ENCODE measurements around the gene COL5A1.

The COL5A1 gene

GRCh38 chr9:134869554-134870300 is 228.1 kb downstream of the COL5A1 start:
- H3K9me3 ChIP-seq (ENCODE audit: control insufficient read depth, low read length): no peaks in the 10 kb centered on the region
- WGBS, 2 experiments (ENCODE audit: insufficient coverage in 2 of 2): 86 to 90% methylated on average over 15 of the region's 17 CpGs
- H3K36me3 ChIP-seq (ENCODE audit: control insufficient read depth, insufficient read depth, low read length): no peaks in the 10 kb centered on the region
- H3K4me1 ChIP-seq (ENCODE audit: control insufficient read depth, insufficient read depth, low read length, poor library complexity, severe bottlenecking): no peaks in the 10 kb centered on the region
- H3K27ac ChIP-seq (ENCODE audit: low read depth, low read length, severe bottlenecking): no peak overlapping the region
- H3K4me3 ChIP-seq (ENCODE audit: extremely low read depth, insufficient read depth, low read length, poor library complexity, severe bottlenecking): no peak overlapping the region

DNA sequence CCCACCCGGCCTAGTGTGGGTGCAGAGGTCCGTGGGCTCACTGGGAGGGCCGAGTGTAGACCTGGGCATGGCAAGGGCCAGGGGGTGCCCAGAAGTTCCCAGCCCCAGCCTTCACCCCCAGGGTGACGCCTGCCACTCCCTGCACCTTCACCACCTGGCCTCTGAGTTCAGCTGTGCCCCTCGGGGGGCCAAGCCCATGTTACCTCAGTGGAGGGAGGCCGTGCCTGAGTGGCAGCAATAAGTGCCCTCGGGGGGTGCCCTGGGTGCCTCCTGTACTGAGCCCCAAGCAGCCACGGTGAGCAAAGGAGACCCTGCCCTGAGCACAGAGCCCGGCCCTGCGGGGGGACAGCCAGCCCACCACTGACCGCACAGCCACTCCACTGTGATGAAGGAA is 228.7 kb downstream of the COL5A1 start:
- Histone ChIP-seq H3K36me3 (ENCODE audit: control insufficient read depth, insufficient read depth, low read length) (no peaks in the 10 kb centered on the region), H3K27ac (ENCODE audit: low read depth, low read length, severe bottlenecking) (no peak overlapping the region), H3K4me3 (ENCODE audit: extremely low read depth, insufficient read depth, low read length, poor library complexity, severe bottlenecking) (no peak overlapping the region), H3K4me1 (ENCODE audit: control insufficient read depth, insufficient read depth, low read length, poor library complexity, severe bottlenecking) (no peaks in the 10 kb centered on the region), H3K9me3 (ENCODE audit: control insufficient read depth, low read length) (no peaks in the 10 kb centered on the region)
- 82 to 83% methylated on average over 8 to 9 of the region's 11 CpGs for WGBS, 2 experiments (ENCODE audit: insufficient coverage in 2 of 2)

DNA sequence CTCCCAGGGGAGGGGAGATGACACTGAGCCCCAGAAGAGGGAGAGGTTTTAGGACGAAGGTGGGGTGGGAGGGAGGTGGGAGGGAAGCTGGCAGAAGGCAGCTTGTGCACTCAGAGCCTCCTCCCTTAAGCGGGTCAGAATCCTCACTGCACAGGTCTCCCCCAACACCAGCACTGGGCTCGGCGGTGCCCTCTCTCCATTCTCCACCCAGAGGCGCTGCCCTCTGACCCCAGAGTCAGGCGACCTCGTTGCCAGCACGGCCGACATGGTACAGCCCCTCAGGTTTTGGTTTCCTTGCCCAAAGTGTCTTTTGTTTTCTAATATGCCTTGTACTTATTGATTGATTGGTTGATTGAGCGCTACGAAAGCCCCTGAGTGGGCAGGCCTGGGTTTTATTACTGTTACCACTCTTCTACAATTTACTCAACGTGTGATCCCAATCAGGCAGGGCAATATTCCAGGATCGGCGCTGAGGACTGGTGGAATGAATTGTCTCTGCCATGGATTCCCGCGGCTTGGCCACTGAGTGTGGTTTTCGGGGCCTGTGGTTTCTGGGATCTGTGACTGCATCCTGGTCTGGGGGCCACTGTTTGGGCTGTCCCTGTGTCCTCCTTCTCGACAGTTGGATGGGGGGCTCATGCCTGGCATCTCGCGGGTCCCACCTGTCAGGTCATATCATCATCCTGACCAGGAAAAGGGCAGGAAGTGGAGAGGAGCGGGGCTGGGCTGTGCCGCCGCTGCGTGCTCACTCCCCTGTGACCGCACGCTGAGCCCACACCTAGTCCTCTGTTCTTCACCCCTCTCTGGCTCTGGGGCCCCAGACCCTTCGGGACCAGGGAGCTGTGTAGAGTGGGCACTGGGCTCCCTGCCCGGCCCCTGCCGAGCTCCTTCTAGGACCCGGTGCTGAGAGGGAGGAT is 229.4 kb downstream of the COL5A1 start:
- 93 to 96% methylated on average over 20 to 22 of the region's 30 CpGs for WGBS, 2 experiments (ENCODE audit: insufficient coverage in 2 of 2)
- H3K9me3 ChIP-seq (ENCODE audit: control insufficient read depth, low read length): no peaks in the 10 kb centered on the region
- no peak overlapping the region for H3K4me3 ChIP-seq (ENCODE audit: extremely low read depth, insufficient read depth, low read length, poor library complexity, severe bottlenecking)
- H3K27ac ChIP-seq (ENCODE audit: low read depth, low read length, severe bottlenecking): no peak overlapping the region
- no peaks in the 10 kb centered on the region for H3K4me1 ChIP-seq (ENCODE audit: control insufficient read depth, insufficient read depth, low read length, poor library complexity, severe bottlenecking)
- no peaks in the 10 kb centered on the region for H3K36me3 ChIP-seq (ENCODE audit: control insufficient read depth, insufficient read depth, low read length)

DNA sequence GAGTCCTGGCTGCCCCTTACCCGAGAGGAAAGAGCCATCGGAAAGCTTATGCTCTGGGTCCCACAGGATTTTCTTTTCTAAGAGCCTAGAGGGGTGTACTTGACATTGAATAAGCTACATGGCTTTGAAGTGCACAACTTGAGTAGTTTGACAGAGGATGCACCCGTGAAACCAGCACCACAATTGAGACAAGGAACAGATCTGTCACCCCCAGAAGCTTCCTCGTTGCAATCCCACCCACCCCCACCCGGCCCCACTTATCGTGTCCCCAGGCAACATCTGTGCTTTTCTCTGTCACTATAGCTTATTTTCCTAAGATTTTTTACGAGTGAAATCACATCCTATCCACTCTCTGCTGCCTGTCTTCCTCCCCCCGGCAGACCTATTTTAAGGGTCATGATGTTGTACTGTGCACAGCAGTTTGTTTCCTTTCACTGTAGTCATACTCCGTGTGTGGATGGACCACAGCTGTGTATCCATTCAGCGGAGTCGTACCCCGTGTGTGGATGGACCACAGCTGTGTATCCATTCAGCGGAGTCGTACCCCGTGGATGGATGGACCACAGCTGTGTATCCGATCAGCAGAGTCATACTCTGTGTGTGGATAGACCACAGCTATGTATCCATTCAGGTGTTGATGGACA is 230.2 kb downstream of the COL5A1 start:
- Histone ChIP-seq H3K36me3 (ENCODE audit: control insufficient read depth, insufficient read depth, low read length) (no peaks in the 10 kb centered on the region), H3K9me3 (ENCODE audit: control insufficient read depth, low read length) (no peaks in the 10 kb centered on the region), H3K4me1 (ENCODE audit: control insufficient read depth, insufficient read depth, low read length, poor library complexity, severe bottlenecking) (no peaks in the 10 kb centered on the region), H3K4me3 (ENCODE audit: extremely low read depth, insufficient read depth, low read length, poor library complexity, severe bottlenecking) (no peak overlapping the region), H3K27ac (ENCODE audit: low read depth, low read length, severe bottlenecking) (no peak overlapping the region)
- 91 to 92% methylated on average over 15 of the region's 16 CpGs for WGBS, 2 experiments (ENCODE audit: insufficient coverage in 2 of 2)

- Histone ChIP-seq H3K27ac (ENCODE audit: low read depth, low read length, severe bottlenecking) (no peak overlapping the region), H3K4me3 (ENCODE audit: extremely low read depth, insufficient read depth, low read length, poor library complexity, severe bottlenecking) (no peak overlapping the region), H3K36me3 (ENCODE audit: control insufficient read depth, insufficient read depth, low read length) (no peaks in the 10 kb centered on the region), H3K9me3 (ENCODE audit: control insufficient read depth, low read length) (no peaks in the 10 kb centered on the region), H3K4me1 (ENCODE audit: control insufficient read depth, insufficient read depth, low read length, poor library complexity, severe bottlenecking) (no peaks in the 10 kb centered on the region)
- WGBS, 2 experiments (ENCODE audit: insufficient coverage in 2 of 2): 89 to 94% methylated on average over 18 to 22 of the region's 24 CpGs
Observed at GRCh38 chr9:134872482-134873231, 231.1 kb downstream of the COL5A1 start.

- H3K4me3 ChIP-seq (ENCODE audit: extremely low read depth, insufficient read depth, low read length, poor library complexity, severe bottlenecking): no peak overlapping the region
- no peaks in the 10 kb centered on the region for H3K9me3 ChIP-seq (ENCODE audit: control insufficient read depth, low read length)
- WGBS, 2 experiments (ENCODE audit: insufficient coverage in 2 of 2): 100% methylated on average over 1 of the region's 1 CpG; no CpG with 5 or more reads in 1 of the 2 experiments
- no peaks in the 10 kb centered on the region for H3K36me3 ChIP-seq (ENCODE audit: control insufficient read depth, insufficient read depth, low read length)
- no peak overlapping the region for H3K27ac ChIP-seq (ENCODE audit: low read depth, low read length, severe bottlenecking)
- no peaks in the 10 kb centered on the region for H3K4me1 ChIP-seq (ENCODE audit: control insufficient read depth, insufficient read depth, low read length, poor library complexity, severe bottlenecking)
Observed at GRCh38 chr9:134875371-134875770, 233.8 kb downstream of the COL5A1 start.

DNA sequence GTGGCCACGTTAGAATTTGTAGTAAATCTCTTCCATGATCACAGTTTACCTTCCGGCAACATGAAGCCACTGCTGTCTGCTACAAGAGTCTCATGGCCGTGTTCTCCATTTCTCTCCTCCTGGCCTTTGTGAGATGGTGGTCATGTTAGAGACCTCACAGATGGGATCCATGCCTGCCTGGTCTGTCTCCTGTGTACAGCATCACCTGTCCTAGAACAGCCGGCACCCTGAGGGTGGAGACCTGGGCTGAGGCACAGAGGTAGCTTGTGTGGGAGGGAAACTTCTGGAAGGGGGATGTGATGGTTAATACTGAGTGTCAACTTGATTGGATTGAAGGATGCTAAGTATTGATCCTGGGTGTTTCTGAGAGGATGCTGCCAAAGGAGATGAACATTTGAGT is 235.9 kb downstream of the COL5A1 start:
- no peaks in the 10 kb centered on the region for H3K9me3 ChIP-seq (ENCODE audit: control insufficient read depth, low read length)

GRCh38 chr9:134879664-134880483 is 238.3 kb downstream of the COL5A1 start:
- no peaks in the 10 kb centered on the region for H3K36me3 ChIP-seq (ENCODE audit: control insufficient read depth, insufficient read depth, low read length)
- WGBS, 2 experiments (ENCODE audit: insufficient coverage in 2 of 2): 90 to 93% methylated on average over 5 to 13 of the region's 13 CpGs
- no peaks in the 10 kb centered on the region for H3K9me3 ChIP-seq (ENCODE audit: control insufficient read depth, low read length)
- H3K27ac ChIP-seq (ENCODE audit: low read depth, low read length, severe bottlenecking): no peak overlapping the region
- H3K4me1 ChIP-seq (ENCODE audit: control insufficient read depth, insufficient read depth, low read length, poor library complexity, severe bottlenecking): no peaks in the 10 kb centered on the region
- no peak overlapping the region for H3K4me3 ChIP-seq (ENCODE audit: extremely low read depth, insufficient read depth, low read length, poor library complexity, severe bottlenecking)

More for the DNA sequence above, 235.9 kb downstream of the COL5A1 start:
- no peak overlapping the region for H3K27ac ChIP-seq (ENCODE audit: low read depth, low read length, severe bottlenecking)
- no peaks in the 10 kb centered on the region for H3K36me3 ChIP-seq (ENCODE audit: control insufficient read depth, insufficient read depth, low read length)
- H3K4me1 ChIP-seq (ENCODE audit: control insufficient read depth, insufficient read depth, low read length, poor library complexity, severe bottlenecking): no peaks in the 10 kb centered on the region
- no peak overlapping the region for H3K4me3 ChIP-seq (ENCODE audit: extremely low read depth, insufficient read depth, low read length, poor library complexity, severe bottlenecking)
- 70 to 86% methylated on average over 2 to 3 of the region's 4 CpGs for whole genome bisulfite sequencing, 2 experiments (ENCODE audit: insufficient coverage in 2 of 2)

DNA sequence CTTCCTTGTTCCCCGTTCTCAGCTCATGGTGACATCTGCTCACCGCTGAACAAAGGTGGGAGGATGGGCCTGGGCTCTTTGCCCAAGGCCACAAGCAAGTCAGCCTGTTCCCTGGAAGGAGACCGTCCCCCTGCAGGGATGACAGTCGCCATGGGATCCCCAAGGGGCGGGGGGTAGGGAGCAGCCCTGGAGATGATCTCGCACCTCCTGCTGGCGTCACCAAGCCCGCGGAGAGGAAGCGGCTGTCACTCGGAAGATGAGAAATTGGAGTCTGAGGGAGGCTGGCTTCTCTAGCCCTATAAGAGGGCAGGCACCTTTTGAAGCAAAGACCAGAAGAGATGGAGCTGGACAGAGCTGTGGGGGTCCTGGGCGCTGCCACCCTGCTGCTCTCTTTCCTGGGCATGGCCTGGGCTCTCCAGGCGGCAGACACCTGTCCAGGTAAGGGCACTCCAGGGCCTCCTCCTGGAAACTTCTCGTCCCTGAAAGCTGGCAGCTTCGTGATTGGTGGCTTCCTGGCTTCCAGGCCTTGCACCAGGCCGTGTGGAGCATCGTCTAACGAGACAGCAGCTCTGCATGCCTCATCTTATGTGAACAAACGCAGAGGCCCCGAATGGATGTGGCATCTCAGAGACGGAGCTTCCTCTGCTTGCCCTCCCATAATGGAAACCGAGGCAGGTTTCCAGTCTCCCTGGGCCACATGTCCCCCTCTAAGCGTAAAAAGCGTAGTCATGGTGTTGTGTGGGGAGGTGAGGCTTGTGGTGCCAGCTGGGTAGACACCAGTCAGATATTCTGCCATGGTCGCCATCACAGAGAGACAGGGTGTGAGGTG is 239.1 kb downstream of the COL5A1 start, which contains the start of gene FCN2:
FCN2 (plus strand) TSS at position 327 of the 829 bp plus-strand sequence; CDS start at position 339, 12 bp downstream.
- Histone ChIP-seq H3K27ac (ENCODE audit: low read depth, low read length, severe bottlenecking) (no peak within 1 kb of the TSS), H3K9me3 (ENCODE audit: control insufficient read depth, low read length) (no peaks in the 10 kb centered on the region), H3K4me3 (ENCODE audit: extremely low read depth, insufficient read depth, low read length, poor library complexity, severe bottlenecking) (no peak within 1 kb of the TSS), H3K36me3 (ENCODE audit: control insufficient read depth, insufficient read depth, low read length) (no peaks in the 10 kb centered on the region), H3K4me1 (ENCODE audit: control insufficient read depth, insufficient read depth, low read length, poor library complexity, severe bottlenecking) (no peaks in the 10 kb centered on the region)
- WGBS, 2 experiments (ENCODE audit: insufficient coverage in 2 of 2): 87 to 88% methylated on average over 21 to 25 of the region's 25 CpGs
